GM21381 (cell line): ENCODE measurements around the gene MCM9.
A peak's percentile ranks its signal among the peaks of the same experiment; 100 is the strongest.

ENCODE experiments used
- ATAC-seq: cut with Tn5 transposase; IDR thresholded peaks from one replicate; pipeline ENCODE4 v1.9.1; 2021; ENCODE audit warnings: mild to moderate bottlenecking, moderate library complexity; ENCODE audit not compliant: unreplicated experiment

Gene MCM9

DNA sequence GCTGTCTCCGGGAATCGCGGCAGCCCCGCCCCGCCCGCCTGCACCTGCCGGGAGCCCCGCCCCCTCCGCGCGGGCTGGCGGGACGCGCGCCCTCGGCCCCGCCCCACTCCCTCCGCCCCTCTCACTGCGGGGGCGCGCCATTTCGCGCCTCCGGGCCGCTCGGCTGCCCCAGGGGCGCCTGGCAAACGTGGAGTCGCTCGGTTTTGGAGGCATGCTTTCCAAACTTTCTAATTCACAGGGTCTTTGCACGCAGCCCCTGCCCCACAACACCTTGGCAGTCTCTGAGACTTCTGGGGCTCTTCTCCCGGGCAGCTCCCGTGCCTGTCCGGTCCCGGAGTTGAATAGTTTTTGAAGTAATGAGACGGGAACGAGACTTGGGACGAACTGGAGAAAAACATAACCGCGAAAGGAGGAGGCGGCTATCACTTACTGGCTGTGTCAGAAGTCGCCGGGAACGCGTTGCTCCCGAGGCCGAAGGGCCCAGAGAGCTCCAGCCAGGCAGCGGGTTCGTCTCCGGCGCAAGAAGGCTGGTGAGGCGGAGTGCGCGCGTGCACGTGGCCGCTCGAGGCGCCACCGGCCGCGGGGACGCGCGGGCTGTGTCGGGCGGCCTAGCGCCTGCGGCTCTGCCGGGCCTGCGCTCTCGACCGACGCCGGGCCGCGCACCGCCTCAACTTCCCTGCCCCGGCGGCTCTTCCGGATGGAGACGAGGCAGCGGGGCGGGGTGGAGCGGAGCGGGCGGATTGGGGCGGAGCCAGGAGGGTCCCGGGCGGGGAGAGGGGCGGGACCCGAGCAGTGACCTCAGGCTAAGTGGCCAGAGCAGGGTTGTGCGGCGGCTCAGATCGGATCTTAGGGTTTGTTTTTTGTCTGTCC, at the start of gene MCM9:
Gene MCM9 (minus strand): TSS at position 699 of the 870 bp plus-strand sequence. CDS start 3,436 bp downstream, outside the sequence.
- ATAC-seq, result peak; percentile 96

DNA sequence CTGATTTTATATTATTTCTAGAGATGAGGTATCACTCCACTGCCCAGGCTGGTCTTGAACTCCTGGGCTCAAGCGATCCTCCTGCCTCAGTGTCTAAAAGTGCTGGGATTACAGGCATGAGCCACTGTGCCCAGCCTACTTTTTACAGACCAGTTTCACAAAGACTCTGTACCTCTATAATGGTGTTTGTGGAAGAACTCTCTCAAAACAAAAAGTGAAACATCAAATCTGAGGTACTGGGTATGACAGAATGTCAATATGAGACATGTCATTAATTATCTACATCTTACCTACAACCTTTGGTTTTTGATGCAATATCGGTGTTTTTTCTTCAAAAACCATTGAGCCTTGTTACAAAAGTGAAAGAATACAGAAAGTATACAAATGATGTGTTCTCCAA, 49.4 kb upstream of the MCM9 start:
- no peak for ATAC-seq

DNA sequence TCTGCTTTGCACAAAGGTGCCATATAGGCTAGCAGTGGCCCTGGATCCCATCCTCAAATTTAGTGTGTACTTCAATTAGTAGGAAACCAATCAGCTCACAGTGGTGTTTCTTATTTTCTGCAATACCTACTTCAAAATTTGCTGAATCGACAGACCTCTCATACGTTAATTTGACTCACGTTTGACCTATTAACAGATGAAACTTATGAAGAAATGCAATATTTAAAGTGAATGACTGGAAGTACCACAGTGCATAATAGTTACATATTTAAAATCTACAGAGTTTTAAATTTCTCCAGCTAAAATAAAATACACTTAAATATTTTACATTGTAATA, 47.6 kb upstream of the MCM9 start:
- ATAC-seq, result no peak

DNA sequence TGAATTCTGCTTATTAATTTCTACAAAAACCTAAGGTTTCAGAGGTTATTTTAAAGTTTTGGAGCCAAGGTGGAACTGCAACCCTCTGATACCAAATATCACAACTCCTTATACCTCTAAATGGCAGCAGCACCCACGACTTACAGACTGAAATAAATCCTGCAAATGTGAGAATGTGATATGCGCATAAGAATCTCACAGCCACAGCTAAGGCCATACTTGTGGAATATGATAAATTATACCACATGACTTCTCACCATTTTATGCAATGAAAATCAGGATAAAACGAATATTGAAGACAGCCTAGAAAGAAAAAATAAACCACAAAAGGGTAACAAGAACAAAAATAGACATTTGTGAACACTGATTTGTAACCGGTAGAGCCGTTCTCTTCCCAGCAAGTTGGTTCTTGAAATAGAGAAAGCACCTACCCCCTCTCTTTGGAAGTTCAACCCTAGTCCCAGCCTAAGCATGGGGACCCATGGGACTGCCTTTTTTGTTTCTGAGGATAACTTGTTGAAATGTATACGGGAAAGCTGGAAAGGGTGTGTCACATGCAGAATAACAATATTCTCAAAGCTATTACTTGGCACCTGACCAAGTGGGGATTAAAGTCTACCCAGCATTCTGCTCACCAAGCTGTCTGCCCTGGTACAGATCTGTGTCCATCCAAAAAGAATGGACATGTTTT, 47.1 kb upstream of the MCM9 start:
- ATAC-seq, result no peak

DNA sequence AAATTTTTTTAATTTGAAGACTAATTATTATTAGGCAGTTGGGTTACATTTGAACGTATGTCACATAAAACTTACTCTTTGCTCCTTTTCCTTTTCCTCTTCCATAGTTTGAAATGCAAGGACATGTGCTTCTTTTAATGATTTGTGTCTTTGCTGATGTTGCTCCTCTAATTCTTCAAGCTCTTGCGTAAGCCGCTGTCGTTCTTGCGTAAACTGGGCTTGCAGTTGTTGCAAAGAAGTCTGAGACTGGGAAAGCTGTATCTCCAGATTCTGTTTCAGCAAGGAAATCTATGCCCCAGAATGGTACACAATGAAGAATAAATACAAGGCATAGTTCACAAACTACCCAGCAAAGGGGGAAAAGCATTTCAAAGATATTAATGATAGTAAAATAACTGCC, 45.1 kb upstream of the MCM9 start:
- ATAC-seq, result no peak

DNA sequence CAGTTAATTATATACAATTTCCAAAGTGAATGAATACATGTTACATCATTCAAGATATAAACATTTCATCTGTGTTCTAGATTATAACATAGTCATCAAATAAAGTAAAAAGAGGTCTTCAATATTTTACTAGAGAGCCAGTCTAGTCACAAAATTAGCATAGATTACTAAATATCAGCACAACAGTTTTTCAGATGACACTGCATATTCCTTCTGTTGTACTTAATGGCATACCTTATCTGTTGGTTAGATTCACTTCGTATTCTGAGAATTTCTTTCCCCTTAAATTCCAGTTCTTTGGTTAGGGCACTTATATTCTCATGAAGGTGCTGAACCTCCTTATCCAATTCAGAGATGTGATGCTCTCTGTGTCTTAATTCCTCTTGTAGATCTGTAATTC, 39.8 kb upstream of the MCM9 start:
- ATAC-seq, result no peak

DNA sequence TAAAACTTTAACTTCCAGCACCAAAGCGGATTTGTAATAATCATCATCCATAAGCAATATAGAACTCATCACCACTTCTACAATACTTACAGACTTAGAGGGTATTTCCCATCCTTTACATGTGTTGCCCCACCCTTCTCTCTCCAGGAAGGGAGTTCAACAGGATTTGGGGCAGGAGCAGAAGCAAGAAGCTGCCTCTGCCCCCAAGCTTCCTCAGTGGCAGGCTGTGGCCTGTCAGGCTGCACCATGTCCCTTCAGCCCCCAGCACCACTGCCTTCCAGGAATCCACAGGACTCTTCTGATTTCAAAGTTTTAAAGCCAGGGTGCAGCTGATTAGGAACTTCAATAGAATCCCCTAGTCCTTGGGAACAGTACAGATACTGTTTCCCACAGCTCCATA, 36.7 kb upstream of the MCM9 start:
- ATAC-seq, result no peak

DNA sequence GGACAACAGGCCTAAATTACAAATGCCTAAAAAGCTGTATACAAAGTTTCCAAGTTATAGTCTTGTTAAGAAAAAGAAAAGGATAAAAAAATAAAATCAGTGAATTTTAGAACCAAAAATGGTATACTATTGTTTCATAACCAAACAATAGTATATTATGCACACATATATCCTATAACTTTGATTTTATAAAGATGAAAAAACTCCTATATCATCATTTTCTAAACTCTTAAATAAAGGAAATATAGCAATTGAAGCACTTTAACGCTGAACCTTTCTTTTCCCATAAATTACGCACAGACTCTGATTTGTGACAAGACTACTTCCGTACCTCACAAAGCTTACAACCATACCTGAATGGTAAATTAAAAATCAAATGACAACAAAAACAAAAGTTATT, 35.9 kb upstream of the MCM9 start:
- ATAC-seq, result no peak

DNA sequence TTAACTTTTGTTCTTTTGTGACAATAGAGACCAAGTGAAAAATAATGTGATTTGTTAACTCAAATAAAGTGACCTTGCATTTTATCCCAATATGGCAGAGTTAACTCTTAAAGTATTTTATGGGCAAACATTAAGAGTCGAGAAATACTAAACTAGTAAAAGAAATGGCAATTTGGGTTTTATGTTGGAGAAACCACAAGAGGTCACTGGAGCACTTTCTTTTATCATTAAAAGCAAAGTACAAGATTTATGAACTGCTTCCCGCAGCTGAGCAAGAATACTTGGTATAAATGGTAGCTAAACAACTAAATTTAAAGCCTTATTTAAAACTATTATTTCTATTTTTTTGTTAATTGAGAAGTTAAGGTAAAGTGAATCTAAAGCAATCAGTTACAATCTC, 33.5 kb upstream of the MCM9 start:
- no peak for ATAC-seq

DNA sequence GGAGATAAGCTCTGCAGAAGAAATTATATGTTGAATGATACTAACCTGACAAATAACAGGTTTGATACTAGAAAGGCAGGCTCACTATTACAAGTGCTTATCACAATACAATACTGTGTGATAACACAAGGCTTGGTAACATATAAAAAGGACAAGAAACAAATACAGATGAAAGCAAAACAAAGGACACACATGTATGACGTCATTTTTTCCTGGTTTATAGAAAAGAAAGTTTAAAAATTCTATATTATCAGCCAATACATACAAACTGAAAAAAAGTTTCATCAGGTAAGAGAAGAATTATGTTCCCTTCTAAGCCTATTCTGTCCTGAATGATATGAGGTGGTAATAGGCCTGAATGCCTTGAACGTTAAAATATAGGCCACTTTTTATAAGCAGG, 32.3 kb upstream of the MCM9 start:
- ATAC-seq, result no peak

DNA sequence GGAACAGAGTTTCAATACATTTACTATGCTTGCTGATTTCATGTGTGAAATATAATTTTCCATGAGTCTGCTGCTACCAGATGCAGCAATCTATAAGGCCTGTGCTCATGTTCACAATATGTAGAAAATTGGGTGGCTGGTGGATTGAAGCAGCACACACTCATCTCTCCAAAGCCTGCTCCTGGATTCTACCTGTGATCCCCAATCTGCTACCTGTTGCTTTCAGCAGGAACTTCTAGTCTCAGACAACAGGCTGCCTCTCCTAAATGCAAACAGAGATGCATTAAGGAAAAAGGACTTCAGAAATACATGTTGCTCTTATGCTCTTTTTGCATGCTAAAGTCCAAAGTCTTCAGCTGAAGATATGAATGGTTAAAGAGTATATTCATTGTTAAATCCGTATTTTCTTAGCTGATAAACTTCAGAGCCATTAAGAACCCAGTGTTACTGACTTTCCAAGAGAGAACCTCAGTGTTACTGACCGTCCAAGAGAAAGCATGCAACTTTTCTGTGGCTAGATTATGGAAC, 30.9 kb upstream of the MCM9 start:
- ATAC-seq, result no peak

DNA sequence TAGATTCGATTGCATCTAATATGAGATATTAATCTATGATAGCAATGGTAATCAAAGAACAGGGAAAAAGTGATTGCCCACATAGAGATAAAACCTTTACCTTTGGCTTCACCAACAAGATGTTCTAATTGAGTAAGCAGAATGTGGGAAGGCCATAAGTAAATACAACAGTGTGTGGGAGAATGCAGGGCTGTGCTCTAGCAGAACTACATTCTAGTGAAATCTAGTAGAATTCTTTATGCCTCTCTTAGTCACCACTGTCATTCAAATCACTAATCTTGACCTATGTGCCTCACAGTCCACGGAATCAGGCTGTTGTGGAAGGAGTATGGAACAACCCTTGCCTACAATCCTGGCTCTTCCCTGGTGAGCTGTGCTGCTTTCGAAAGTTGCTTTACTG, 30.4 kb upstream of the MCM9 start:
- ATAC-seq, result no peak

DNA sequence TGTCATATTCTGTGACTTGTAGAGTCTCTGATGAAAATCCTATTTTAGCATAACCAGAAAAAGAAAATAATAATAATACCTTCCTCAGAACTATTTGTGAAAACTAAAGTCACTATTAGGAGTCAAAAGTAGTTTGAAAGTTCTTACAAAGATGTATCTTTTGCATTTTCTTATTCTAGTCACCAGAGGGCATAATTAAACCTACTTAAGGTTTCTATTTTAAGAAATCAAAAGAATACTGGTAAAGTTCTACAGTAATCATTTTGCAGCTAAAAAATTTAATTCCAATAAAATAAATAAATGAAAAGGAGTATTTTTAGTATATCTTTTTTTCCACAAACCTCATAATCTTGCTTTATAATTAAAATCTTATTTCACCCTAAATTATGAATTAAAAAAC, 28.0 kb upstream of the MCM9 start:
- no peak for ATAC-seq

DNA sequence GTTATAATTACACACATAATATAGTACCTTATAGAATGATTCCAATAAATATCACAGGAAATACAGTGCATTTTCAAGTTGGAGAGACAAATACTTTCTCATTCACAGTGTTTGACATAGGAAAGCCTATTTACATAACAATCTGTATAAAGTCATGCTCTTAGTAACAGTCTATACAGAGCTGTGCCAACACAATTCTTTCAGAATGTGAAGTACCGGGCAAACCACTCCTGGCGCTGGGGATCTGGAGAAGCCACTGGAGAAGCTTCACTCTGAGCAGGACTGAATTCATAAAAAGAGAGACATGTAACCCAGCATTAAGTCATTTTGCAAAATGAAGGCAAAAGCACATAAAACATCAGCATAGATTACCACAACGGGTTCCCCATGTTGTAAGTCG, 24.9 kb upstream of the MCM9 start:
- no peak for ATAC-seq

DNA sequence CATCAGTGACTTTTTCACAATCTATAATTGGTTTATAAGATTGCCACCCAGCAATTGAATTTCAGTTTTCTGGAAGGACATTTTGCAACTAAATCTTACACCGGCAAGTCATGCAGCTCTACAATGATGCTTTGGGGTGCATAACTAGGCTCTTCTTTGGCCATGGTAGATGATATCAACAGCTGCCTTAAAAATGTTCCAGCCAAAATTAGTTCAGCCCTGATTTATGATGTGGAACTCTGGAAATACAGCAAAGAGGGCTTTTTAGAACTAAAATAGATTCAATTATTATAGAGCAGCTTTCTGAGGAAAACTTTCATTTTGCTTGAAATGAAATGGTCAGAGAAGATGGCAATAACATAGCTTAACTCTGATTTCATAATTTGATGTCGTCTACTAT, 18.4 kb upstream of the MCM9 start:
- no peak for ATAC-seq

DNA sequence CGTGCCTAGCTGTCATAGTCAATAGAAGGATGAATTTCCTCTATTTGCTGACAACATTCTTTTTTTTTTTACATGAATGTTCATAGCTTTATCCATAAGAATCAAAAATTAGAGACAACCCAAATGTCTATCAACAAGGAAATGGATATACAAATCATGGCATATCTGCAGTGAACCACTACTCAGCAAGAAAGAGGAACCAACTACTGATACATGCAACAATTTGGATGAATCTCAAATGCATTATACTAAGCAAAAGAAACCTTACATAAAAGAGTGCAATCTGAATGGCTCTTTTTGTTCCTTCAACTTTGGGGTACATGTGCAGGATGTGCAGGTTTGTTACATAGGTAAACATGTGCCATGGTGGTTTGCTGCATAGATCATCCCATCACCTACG, 17.7 kb upstream of the MCM9 start:
- ATAC-seq, result no peak

DNA sequence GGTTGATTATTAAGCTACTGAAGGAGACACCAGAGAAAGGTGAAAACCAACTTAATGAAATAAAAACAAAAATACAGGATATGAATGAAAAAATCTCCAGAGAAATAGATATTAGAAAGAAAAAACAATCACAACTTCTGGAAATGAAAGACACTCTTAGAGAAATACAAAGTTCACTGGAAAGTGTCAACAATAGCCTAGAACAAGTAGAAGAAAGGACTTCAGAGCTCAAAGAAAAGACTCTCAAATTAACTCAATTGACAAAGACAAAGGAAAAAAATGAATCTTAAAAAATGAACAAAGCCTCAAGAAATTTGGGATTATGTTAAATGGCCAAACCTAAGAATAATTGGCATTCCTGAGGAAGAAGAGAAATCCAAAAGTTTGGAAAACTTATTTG, 10.3 kb upstream of the MCM9 start:
- ATAC-seq, result no peak

DNA sequence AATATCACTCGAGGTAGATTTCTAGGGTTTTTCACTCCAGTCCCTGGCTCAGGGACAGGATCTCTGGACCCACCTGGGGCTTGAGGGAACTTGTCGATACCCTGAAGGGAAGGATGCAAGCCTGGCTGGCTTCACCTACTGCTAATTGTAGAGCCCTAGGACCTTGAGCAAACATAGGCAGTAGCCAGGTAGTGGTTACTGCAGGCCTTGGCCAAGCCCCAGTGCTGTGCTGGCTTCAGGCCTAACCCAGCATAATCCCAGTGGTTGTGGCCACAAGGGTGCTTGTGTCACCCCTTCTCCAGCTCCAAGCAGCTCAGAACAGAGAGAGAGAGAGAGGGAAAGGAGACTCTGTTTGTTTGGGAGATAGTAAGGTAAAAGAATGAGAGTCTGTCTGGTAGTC, 5.8 kb upstream of the MCM9 start:
- no peak for ATAC-seq

DNA sequence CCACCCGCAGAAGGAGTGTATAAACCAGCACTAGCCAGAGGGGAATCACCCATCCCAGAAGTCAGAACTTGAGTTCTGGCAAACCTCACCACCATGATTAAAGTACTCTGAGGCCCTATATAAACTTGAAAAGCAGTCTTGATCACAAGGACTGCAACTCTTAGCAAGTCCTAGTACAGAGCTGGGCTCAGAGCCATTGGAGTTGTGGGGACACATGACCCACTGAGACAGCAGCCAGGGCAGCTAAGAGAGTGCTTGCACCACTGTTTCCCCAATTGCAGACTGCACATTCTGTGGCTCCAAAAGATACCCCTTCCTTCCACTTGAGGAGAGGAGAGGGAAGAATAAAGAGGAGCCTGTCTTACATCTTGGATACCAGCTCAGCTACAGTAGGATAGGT, 4.7 kb upstream of the MCM9 start:
- no peak for ATAC-seq

DNA sequence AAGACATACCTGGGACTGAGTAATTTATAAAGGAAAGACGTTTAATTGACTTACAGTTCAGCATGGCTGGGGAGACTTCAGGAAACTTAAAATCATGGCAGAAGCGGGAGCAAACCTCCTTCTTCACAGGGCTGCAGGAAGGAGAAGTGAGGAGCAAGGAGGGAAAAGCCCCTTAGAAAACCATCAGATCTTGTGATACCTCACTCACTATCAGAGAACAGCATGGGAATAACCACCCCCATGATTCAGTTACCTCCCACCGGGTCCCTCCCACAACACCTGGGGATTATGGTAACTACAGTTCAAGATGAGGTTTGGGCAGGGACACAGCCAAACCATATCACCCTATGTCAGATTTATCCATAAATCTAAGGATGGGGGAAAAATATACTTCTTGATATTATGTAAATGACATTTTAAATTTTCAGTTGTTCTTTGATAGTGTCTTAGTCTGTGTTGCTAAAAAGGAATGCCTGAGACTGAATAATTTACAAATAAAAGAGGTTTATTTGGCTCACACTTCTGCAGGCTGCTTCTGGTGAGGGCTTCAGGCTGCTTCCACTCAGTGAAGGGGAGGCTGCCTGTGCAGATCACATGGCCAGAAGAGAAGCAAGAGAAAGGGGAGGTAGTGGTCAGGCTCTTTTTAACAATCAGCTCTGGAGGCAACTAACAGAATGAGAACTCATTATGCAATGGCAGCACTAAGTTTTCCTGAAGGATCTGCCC, 1.2 kb upstream of the MCM9 start:
- no peak for ATAC-seq

DNA sequence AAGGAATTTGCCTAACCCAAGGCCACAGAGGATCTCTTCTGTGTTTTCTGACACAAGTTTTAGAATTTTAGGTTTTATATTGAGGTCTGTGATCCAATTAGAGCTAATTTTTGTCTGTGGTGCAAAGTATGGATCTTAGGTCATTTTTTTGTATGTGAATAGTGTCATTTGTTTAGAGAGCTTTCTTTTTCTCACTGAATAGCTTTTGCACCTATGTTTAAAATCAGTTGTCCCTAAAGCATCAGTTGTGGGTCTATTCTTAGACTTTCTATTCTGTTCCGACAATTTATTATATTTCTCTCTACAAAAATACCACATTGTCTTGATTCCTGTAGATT, 341 bp upstream of the MCM9 start:
- ATAC-seq, result peak; percentile 4
